GM21786 (cell line): ENCODE data around the gene FOXE3.
A peak's percentile ranks its signal among the peaks of the same experiment; 100 is the strongest.

Experiments used
- ATAC-seq: cut with Tn5 transposase; IDR thresholded peaks from one replicate; pipeline ENCODE4 v1.9.1; 2021; ENCODE audit not compliant: unreplicated experiment

FOXE3 gene

GRCh38 chr1:47434051-47434842 is 18.2 kb downstream of the FOXE3 start:
- no peak for ATAC-seq

- no peak for ATAC-seq
Measured at GRCh38 chr1:47435506-47436303, 19.6 kb downstream of the FOXE3 start.

DNA sequence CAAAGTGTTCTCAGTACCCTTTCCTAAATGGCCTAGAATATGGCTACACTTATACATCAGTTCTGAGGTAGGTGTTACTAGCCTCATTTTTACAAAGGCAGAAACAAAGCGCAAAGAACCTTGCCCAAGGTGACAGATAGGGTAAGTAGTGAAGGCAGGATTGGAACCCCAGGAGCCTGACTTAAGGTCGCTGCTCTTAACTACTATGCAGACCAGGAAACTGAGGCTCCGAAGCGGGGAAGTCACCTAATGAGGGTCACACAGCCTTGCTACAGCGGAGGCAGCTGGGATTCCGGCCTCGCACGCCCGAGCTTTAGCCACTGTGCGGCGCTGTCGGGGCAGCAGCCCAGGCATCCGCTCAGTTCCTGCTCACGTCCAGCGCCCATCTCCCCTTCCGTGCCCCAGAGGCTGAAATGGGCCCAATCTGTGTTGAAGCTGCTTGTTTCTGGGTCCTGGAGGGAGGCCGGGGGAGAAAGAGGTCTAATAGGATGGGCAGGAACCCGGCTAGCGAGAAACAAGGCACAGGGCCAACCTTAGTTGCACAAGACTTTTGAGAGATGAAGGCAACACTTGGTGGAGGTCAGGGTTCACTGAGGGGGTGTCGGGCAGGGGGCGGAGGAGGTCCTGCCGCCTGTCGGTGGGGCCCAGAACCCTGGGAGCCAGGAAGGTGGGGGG is 20.4 kb downstream of the FOXE3 start:
- ATAC-seq, result peak; percentile 35

DNA sequence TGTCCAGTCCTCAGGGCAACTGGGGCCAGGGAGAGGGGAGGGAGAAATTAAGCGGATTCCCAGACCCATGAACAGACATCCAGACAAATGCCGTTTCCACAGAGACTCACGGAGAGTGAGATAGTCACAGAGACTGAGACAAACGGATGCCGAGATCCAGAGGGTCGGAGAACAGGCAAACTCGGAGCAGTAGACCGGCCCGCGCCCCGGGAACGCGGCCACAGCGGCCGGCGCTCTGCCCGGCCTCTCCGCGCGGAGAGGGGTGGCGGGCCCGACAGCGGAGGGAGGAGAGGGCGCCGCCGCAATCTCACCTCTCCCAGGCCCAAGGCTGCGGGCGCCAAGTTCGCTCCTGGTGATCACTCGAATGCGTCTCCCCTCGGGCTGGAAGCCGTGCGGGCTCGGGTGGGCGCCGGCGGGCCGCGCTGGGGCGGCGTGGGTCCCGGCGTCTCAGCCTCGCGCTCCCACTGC is 20.9 kb downstream of the FOXE3 start:
- peak; percentile 7 for ATAC-seq

DNA sequence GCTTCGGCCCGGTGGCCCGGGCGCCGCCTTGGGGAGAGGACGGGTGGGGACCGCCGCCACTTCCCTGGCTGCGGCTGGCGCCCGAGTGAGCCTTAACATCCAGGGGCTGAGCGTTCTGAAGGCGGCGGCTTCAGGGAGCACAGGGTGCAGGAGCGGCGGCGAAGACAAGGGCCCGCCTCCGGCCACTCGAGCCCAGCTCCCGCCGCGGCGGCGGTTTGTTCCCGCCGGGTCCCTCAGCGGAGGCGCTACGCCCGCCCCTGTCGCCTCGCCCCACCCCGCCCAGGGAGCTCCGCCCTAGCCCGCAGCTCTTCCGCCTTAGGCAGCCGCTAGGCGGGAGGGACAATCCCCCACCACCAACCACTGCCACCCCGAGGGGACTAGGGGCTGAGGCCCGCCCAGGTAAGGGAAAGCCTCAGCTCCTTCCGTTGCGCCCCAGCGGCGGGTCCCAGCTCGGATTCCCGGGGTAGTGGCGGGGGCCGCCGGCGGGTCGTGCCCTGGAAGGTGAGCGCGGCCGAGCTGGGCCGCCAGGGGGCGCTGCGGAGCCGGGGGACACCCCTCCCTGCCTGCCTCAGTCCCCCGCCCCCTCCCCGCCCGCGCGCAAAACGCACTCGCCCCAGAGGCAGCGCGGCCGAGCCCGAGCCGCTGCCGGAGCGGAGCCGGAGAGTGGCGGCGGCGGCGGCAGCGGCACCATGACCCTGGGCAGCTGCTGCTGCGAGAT is 21.5 kb downstream of the FOXE3 start, which contains the start of gene FOXD2:
Gene FOXD2 (plus strand): TSS at position 598 of the 718 bp plus-strand sequence. CDS start 92 bp downstream, at position 690.
- peak; percentile 76 for ATAC-seq

- no peak for ATAC-seq
Measured at GRCh38 chr1:47438165-47439016, 22.3 kb downstream of the FOXE3 start.

GRCh38 chr1:47439017-47439818 is 23.1 kb downstream of the FOXE3 start:
- ATAC-seq, result no peak

DNA sequence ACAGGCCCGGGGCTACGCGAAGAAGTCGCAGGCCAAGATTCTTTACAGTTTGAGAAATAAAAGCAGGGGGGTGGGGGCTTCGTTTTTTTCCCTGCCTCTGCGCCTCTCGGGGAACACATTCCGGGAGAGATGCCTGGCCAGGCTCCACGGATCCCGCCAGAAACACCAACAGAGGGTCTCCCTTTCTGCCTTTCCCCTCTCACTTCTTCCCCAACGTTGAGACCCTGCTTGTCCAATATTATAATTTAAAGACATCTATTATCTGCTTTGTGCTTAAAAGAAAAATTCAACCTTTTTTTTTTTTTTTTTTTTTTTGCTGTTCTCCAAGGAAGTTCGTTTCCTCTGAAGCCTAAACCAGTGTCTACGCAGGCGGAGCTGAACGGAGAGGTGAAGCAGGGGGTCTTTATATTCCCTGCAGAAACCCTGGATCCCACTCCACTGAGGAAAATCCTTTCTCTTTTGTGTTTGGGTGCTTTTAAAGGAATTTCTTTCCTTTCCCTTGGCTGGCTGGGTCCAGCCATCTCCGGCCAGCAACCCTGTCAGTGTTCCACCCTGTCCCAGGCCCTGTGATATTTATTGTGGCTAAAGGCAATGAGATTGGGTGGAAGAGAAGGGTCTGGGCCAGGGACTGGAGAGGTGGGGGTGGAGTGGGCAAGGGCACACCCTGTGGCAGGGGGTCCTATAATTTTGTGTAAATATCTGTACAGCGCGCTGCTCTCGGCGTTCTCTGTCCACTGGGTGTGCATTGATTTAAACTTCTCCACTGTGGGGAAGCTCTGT is 23.9 kb downstream of the FOXE3 start:
- ATAC-seq, result no peak

DNA sequence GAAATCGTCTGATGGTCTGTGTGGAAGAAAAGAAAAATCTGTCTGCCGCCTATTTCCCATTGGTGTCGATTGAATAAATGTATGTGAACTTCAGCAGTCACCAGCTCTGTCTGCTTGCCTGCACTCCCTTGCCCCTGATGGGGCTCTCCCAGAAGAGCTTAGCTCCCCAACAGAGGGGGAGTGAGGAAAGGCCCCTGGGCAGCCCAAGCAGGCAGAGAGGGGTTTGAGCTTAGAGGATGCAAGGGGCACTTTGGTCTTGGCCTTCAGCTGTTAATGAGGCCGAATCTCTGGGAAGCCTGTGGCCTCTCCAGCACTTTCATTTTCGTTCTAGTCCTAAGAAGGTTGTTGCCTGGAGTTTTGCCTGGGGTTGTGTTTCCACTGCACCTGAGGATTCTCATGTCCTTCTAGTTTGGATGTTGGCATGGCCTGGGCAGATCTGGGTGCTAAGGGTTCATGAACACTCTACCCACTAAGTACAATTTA is 24.6 kb downstream of the FOXE3 start:
- no peak for ATAC-seq

DNA sequence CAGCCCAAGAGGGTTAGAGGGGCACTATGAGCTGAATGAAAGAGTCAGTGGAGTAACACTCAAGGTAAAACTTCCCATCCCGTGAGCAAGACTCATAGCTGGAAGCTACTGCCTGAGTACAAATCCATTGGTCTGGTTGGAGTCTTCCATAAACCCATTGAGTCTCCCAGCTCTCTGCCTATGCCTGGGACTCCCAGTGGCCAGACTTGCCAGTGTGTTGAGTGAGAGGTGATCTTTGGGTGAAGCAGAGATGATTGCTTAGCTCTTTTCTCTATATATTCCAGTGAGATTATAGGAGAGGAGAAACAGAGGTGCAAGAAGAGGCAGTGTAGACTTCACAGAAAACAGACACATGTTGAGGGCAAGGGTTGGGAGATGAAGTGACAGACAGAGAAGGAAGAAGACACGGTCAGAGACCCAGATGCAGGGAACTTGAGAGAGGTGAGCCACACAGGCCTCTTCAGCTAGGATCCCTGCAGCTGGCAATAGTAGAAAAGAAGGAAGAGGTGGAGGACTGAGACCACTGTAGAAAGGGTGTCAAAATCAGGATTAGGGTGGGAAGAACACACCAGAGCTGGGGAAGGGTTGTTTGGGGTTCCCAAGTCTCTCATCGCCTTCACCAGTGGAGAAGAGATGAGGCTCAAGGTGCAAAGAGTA is 25.5 kb downstream of the FOXE3 start:
- no peak for ATAC-seq

DNA sequence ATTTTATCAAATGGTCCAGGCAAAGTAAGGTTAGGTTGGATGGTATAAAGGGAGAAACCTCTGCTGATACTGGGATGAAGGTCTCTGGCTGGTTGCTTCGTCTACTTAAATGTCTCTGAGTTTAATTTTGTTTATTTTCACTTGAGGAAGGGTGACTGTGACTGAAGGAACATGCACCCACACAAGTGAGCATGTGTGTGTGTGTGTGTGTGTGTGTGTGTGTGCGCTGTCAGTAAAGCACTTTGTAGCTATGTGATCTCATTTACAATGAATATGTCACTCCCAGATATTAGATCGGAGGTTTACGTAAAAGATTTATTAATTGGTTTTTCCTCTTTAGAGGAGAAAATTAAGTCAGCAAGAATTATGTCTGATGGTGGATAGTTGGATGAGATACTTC is 26.1 kb downstream of the FOXE3 start:
- no peak for ATAC-seq

DNA sequence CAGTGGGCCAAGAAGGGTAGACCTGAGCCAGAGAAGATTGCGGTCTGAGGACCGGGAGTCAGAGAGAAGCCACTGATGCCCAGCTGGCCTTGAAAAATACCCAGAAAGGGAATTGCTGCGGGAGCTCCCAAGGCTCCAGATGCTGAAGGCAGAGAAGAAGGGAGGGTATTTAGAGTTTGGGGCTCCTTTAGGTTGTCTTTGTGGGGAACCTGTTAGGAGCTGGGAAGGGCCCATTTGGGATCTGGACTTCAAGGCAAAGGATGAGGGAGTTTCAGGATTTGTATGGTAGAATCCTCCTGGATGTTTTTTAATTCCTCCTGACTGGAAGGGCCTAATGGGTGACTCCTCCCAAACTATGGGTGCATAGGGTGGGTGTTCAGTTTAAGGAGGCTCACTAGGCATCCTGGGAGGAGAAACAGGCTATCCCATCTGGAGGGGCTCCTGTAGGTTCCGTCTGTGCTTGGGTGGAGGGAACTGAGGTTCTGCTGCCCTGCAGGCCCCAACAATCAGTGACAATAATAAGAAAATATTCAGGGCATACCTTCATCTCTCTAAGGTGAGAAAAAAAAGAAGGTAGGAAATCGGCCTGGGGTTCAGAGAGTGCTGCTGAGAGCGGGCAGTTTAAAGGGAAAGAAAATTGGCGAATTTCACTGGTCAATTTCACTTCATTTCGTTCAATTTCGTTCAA is 26.9 kb downstream of the FOXE3 start:
- no peak for ATAC-seq

- no peak for ATAC-seq
Measured at GRCh38 chr1:47443530-47444296, 27.6 kb downstream of the FOXE3 start.

DNA sequence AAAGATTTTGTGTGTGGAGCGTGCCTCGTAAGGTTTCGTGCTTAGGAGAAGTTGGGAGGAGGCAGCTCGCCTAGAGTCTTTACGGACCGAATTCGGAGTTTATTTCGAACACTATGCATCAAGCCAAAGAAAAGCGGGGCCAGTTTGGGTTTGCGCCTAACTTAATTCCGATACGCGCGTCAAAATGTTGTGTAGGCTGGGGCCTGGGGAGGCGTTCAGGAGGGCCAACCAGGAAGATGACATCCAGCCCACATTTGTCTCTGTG is 28.1 kb downstream of the FOXE3 start:
- ATAC-seq, result no peak

GRCh38 chr1:47444562-47445465 is 28.7 kb downstream of the FOXE3 start:
- no peak for ATAC-seq
